HL-60 (cell line): Measurements from ENCODE around the gene PRR23B.
"Not testable (repeated sequence)": the region's sequence is repeated elsewhere in the genome, so short reads cannot be mapped to it uniquely, and the experiment has no call there.

Experiments used
- DNase-seq, 2 experiments: peaks; one replicate each; pipeline ENCODE4 v3.0.0-alpha.2; 2010 to 2020; ENCODE audit warnings: low read depth in 1 of 2, low spot score in 1 of 2
- H3K27ac ChIP-seq: fragments of 250-450 bp; sonication (Bioruptor Pico); replicated peaks from 2 replicates; pipeline ENCODE4 v1.5.1; 2020; ENCODE audit warnings: mild to moderate bottlenecking, moderate library complexity
- H3K27me3 ChIP-seq: fragments of 250-450 bp; sonication (Bioruptor Pico); 2 replicates; pipeline ENCODE4 v1.5.1; 2021; ENCODE audit warnings: mild to moderate bottlenecking, moderate library complexity; ENCODE audit not compliant: insufficient read depth, poor library complexity, severe bottlenecking
- H3K4me3 ChIP-seq: replicated peaks from 2 replicates; pipeline ENCODE4 v1.5.1; 2011; ENCODE audit warnings: mild to moderate bottlenecking, control low read depth, low read length; ENCODE audit not compliant: insufficient read depth
- GABPA ChIP-seq: IDR thresholded peaks from 2 replicates; pipeline ENCODE4 v1.6.1; 2012; ENCODE audit warnings: low read depth
- POLR2AphosphoS5 ChIP-seq: IDR thresholded peaks from 2 replicates; pipeline ENCODE4 v1.6.1; 2012; ENCODE audit warnings: low read depth
- SPI1 ChIP-seq: IDR thresholded peaks from 2 replicates; pipeline ENCODE4 v1.6.1; 2012; ENCODE audit warnings: low read depth, mild to moderate bottlenecking, borderline replicate concordance
- TF ChIP-seq, protein P1 (sequence below): IDR thresholded peaks from 2 replicates; pipeline ENCODE4 v1.6.1; 2012; ENCODE audit warnings: low read depth; ENCODE audit not compliant: insufficient replicate concordance
- TF ChIP-seq, protein P2 (sequence below): IDR thresholded peaks from one replicate; pipeline ENCODE4 v1.5.1; 2011; ENCODE audit warnings: low read length, control low read depth, inconsistent platforms; ENCODE audit not compliant: insufficient read depth

PRR23B gene

DNA sequence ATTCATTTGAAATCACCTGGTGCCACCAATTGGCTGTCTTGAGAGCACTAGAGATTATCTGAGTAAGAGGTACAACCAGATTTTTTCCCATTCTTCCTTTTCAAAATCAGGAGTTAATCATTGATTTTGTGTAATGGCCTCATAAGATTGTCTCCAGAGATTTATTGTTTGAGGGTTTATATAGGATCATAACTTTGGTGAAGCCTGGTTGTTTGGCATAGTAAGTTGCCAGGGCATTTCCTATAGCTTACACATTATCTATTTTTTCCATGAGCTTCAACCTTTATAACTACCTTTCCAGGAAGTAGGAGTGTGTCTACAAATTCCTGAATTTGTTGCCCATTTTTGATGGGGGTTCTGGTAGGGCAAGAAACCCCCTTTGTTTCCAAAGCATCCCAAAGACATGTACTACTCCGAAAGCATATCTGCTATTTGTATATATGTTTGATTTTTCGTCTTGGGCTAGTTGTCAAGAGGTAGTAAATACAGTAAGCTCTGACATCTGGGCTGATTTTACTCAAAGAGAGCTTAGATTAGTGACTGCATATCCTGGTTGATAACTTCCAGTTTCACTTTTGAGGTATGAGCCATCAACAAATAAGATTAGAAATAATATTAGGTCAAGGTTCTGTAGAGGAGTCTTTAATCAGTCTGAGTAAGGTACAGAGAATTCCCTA lies 11.7 kb upstream of the PRR23B start:
- no peak overlapping the region for H3K4me3 ChIP-seq
- H3K27ac ChIP-seq, result no peak overlapping the region
- no peak for DNase-seq
- TF ChIP-seq, protein P1, sequence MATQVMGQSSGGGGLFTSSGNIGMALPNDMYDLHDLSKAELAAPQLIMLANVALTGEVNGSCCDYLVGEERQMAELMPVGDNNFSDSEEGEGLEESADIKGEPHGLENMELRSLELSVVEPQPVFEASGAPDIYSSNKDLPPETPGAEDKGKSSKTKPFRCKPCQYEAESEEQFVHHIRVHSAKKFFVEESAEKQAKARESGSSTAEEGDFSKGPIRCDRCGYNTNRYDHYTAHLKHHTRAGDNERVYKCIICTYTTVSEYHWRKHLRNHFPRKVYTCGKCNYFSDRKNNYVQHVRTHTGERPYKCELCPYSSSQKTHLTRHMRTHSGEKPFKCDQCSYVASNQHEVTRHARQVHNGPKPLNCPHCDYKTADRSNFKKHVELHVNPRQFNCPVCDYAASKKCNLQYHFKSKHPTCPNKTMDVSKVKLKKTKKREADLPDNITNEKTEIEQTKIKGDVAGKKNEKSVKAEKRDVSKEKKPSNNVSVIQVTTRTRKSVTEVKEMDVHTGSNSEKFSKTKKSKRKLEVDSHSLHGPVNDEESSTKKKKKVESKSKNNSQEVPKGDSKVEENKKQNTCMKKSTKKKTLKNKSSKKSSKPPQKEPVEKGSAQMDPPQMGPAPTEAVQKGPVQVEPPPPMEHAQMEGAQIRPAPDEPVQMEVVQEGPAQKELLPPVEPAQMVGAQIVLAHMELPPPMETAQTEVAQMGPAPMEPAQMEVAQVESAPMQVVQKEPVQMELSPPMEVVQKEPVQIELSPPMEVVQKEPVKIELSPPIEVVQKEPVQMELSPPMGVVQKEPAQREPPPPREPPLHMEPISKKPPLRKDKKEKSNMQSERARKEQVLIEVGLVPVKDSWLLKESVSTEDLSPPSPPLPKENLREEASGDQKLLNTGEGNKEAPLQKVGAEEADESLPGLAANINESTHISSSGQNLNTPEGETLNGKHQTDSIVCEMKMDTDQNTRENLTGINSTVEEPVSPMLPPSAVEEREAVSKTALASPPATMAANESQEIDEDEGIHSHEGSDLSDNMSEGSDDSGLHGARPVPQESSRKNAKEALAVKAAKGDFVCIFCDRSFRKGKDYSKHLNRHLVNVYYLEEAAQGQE, result no peak
- TF ChIP-seq, protein P2, sequence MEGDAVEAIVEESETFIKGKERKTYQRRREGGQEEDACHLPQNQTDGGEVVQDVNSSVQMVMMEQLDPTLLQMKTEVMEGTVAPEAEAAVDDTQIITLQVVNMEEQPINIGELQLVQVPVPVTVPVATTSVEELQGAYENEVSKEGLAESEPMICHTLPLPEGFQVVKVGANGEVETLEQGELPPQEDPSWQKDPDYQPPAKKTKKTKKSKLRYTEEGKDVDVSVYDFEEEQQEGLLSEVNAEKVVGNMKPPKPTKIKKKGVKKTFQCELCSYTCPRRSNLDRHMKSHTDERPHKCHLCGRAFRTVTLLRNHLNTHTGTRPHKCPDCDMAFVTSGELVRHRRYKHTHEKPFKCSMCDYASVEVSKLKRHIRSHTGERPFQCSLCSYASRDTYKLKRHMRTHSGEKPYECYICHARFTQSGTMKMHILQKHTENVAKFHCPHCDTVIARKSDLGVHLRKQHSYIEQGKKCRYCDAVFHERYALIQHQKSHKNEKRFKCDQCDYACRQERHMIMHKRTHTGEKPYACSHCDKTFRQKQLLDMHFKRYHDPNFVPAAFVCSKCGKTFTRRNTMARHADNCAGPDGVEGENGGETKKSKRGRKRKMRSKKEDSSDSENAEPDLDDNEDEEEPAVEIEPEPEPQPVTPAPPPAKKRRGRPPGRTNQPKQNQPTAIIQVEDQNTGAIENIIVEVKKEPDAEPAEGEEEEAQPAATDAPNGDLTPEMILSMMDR, result no peak
- TF ChIP-seq POLR2AphosphoS5 (no peak), GABPA (no peak), SPI1 (no peak)
- H3K27me3 ChIP-seq, result no peaks in the 10 kb centered on the region

DNA sequence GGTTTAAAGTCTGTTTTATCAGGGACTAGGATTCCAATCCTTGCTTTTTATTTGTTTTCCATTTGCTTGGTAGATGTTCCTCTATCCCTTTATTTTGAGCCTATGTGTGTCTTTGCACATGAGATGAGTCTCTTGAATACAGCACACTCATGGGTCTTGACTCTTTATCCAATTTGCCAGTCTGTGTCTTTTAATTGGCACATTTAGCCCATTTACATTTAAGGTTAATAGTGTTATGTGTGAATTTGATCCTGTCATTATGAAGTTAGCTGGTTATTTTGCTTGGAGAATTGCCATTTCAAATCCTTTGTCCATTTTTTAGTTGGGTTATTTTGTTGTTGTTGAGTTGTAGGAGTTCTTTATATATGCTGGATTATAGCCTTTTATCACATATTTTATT lies 9.8 kb upstream of the PRR23B start:
- DNase-seq, H3K27ac ChIP-seq, H3K4me3 ChIP-seq, H3K27me3 ChIP-seq: not testable (repeated sequence)

DNA sequence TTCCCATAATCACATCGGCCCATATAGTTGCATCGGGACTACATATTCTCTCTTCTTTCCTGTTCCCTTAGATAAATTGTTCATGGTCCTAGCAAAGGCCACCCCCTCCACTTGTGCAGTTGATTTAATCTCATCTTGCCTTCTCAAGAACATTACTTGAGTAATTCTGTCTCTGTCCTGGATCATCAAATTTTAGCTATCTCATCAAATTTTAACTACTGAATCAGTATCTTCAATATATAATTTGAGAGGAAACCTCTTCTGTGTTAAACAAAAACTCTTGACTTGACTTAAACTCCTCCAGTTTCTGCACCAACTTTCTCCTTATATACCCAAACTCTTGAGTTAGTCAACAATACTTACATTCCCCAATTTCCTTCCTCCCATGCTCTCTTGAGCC lies 4.2 kb upstream of the PRR23B start:
- H3K4me3 ChIP-seq, result no peak overlapping the region
- no peak for DNase-seq
- H3K27ac ChIP-seq, result no peak overlapping the region
- no peak for TF ChIP-seq POLR2AphosphoS5
- TF ChIP-seq, protein P1, result no peak
- TF ChIP-seq, protein P2, result no peak
- no peak for TF ChIP-seq GABPA
- no peak for TF ChIP-seq SPI1
- H3K27me3 ChIP-seq, result no peaks in the 10 kb centered on the region

DNA sequence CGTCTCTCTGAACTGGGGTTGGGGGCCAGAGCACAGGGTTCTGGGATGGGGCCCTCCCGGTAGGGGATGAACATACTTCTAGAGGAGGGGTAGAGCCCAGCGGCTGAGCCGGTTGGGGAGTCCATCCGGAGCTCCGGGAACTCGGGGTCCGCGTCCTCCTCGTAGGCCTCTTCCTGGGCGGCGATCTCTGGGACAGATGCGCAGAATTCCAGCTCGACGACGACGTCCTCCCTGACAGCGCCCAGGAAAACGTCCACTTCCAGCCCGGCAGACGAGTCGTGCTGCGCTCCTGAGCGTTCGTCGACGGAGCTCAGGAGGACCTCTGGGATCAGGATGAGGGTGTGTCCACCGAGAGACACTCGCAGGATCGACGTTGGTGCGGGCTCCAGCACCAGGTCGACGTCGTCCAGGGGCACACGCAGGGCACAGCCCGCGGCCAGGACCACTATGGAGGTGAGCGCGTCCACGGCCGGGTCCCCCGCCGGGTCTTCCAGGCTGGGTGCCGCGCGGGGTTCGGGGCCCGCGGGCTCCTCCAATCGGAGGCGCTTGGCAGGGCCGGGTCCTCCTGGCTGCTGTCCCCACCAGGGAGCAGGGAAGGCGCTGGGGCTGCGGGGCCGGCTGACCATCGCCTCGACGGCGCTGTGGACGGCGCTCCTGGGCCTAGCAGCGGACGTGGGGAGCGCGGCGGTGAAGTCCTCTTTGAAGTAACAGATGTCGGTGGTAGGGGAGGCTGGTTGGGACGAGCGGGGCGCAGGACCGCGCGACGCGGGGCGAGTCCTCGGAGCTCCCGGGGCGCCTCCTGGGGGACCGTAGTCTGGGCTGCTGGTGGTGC lies 474 bp downstream of the PRR23B start:
- TF ChIP-seq POLR2AphosphoS5, result no peak
- TF ChIP-seq, protein P2, result no peak
- TF ChIP-seq GABPA, result no peak
- TF ChIP-seq, protein P1, result no peak
- TF ChIP-seq SPI1, result no peak
- DNase-seq, result no peak
- no peak overlapping the region for H3K4me3 ChIP-seq
- no peak overlapping the region for H3K27ac ChIP-seq
- H3K27me3 ChIP-seq, result no peaks in the 10 kb centered on the region
